SW480 (cell line): ENCODE results near the gene DMRTC1.
"Not testable (repeated sequence)": the region's sequence is repeated elsewhere in the genome, so short reads cannot be mapped to it uniquely, and the experiment has no call there.

Experiments
- DNase-seq: peaks from one replicate; pipeline ENCODE4 v3.0.0-alpha.2; 2016; ENCODE audit warnings: low spot score

DMRTC1 gene, protein sequence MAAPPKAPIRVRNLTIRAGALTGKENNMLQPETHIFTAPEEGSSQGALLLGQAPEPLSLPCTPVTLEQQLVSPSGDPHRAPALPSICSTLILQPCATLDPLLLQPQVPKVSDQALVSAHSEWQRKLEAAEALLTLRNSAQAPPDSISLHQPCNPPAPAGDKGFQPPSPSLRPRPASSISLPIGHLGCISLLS

DNA sequence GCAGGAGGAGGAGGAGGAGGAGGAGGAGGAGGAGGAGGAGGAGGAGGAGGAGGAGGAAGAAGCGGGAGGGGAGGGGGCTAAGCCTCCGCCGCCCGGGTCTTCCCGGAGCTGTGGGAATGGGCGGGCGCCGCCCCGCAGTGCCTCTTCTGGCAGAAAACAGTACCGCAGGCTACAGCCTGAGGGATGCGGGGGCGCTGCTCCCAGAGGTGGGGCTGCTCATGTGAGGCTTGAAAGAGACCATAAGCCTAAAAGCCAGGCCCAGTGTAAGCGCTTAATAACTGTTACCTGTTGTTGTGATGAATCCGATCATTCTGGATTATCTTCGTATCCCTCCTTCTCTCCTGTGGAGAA lies at the start of gene DMRTC1:
Gene DMRTC1 (minus strand): TSS at position 19 of the 351 bp plus-strand sequence. CDS start 68,143 bp downstream, outside the sequence.
- not testable (repeated sequence) for DNase-seq

DNA sequence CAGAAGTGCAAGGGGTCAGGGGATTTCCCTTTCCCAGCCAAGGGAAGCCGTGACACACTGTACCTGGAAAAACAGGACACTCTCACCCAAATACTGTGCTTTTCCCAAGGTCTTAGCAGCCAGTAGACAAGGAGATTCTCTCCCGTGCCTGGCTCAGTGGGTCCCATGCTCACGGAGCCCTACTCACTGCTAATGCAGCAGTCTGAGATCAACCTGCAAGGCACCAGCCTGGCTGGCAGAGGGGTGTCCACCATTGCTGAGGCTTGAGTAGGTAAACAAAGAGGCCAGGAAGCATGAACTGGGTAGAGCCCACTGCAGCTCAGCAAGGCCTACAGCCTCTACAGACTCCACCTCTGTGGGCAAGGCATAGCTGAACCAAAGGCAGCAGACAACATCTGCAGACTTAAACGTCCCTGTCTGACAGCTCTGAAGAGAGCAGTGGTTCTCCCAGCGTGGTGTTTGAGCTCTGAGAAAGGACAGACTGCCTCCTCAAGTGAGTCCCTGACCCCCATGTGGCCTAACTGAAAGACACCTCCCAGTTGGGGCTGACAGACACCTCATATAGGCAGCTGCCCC lies 37.3 kb upstream of the DMRTC1 start:
- not testable (repeated sequence) for DNase-seq

DNA sequence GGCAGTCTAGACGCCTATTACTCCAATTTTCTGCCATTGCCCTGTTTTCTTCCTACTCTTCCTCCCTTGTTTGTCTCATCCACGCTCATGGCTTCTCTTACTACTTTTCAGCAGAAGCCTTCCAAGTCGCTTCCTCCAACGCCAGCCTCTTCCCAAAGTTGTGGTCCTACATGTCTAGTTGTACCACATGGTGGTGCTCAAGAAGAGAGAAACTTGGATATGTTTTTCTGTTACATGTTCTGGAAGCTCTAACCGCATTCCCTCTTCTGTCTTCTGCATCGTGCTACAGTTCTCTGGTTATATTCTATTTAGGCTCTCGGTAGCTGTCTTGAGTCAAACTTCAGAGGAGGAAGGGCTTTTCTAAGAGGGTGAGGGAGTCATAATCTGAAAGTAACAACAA lies 31.2 kb upstream of the DMRTC1 start:
- DNase-seq = not testable (repeated sequence)

DNA sequence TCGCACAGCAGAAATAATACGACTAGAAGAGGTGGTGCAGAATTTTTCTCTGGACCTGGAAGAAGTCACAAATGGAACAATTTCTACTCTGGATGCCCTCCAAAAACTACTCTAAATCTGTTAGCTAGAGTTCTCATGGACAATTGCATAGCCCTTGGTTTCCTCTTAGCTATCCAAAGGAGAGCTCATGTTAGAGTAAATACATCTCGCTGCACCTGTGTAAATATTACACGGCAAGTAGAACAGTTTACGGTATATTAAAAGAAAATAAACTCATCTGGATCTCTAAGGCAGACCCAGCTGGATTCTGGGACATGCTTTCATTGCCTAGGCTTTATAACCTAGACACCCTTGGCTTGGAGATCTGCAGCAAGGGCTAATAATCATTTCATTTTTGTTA lies 28.2 kb upstream of the DMRTC1 start:
- DNase-seq = not testable (repeated sequence)

DNA sequence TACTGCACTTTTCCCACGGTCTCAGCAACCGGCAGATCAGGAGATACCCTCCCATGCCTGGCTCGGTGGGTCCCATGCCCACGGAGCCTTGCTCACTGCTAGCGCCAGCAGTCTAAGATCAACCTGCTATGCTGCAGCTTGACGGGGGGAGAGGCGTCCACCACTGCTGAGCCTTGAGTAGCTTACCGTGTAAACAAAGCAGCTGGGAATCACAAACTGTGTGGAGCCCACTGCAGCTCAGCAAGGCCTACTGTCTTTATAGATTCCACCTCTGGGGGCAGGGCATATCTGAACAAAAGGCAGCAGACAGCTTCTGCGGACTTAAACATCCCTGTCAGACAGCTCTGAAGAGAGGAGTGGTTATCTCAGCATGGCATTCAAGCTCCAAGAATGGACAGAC lies 16.3 kb upstream of the DMRTC1 start:
- DNase-seq = not testable (repeated sequence)

DNA sequence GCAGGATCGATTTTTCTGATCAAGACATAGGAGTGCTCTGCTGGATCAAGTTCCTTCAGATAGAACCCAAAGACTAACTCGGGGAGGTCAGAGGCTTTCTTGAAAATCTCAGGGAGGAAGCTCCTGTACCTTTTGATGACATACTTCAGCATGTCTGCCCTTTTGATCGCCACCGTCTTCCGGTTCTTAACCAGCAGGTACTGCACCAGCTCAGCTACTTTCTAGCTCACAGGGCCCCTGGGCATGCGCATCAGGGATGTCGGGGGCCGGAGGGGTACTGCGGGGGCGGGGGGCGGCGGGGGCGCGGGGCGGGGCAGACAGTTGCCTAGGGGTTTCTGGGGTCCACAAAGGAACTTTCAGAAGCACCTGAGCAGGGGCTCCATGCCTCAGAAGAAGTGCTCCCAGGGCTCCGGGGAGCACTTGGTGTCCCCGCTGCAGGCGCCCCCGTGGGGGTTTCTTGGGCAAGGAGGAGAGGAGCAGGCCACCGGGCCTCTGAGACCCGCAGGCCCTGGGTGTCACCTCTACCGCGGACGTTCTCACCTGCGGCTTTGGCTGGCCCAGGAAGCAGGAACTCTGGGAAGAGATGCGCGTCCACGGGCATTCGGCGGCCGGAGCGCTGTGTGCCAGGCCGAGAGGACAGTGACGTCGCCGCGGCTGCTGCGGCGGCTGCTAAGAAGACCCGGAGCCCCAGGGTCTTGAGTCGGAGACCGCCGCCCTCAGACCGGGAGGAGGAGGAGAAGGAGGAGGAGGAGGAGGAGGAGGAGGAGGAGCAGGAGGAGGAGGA lies 410 bp downstream of the DMRTC1 start:
- not testable (repeated sequence) for DNase-seq

DNA sequence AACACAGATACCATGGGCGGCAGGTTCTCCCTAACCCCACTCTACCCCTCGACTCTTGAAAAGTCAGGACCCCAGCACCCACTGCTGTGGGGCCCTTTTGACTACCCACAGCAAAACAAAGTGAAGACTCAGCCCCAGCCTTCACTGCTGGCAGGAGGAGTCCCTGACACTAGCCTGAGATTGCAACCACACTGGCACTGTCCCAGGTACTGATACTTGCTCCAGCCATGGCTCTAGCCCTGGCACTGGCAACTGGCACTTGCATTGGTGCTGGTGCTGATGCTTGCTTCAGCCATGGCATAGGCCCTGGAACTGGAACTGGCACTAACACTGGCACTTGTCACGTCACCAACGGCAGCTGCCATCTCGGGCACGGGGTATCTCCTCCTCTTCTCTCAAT lies 1.4 kb downstream of the DMRTC1 start:
- not testable (repeated sequence) for DNase-seq

DNA sequence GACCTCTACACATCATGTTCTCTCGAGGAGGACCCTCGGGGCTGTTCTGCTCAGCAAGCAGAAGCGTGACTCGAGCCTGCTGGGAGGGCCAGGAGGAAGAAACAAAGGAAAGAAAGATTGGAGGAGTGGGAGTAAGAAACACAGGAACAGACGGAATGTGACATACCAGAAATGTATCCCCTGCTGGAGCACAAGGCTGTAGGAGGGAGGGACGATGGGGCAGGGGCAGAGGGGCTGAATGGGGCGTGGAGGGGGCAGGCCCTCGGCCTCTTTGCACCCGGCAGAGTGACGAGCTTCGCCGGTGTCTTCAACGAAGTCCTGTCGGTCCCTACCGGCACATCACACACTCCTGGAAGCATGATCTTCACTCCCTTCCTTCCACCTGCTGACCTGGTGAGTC lies 5.7 kb downstream of the DMRTC1 start, which contains the start of gene FAM236A:
Gene FAM236A (plus strand): TSS at position 301 of the 400 bp plus-strand sequence. CDS start 57 bp downstream, at position 358.
- not testable (repeated sequence) for DNase-seq

DNA sequence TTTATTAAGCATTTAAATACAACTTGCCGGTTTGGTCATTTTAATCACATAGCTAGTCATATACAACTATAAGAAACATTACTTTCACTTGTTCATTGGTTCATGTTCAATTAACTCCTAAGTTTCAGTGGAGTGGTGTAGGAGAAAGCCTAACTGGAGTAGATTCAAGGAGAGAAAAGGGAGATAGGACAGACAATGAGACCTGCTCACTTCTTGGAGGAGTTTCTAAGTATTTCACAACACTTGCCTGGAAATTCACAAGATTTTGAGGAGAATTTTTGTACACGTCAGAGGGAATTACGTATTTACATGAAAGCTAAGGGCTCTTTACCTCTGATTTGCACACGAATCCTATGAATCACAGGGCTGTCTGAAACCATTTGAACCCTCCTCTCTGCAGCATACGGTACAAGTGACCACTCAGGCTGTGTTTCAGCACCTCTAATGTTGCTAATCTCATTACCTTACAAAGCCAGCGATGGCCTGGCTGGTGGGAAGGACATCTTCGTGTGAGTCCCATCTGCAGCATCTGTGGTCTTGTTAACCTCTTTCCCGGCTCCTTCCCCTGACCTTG lies 6.7 kb downstream of the DMRTC1 start:
- DNase-seq = not testable (repeated sequence)

DNA sequence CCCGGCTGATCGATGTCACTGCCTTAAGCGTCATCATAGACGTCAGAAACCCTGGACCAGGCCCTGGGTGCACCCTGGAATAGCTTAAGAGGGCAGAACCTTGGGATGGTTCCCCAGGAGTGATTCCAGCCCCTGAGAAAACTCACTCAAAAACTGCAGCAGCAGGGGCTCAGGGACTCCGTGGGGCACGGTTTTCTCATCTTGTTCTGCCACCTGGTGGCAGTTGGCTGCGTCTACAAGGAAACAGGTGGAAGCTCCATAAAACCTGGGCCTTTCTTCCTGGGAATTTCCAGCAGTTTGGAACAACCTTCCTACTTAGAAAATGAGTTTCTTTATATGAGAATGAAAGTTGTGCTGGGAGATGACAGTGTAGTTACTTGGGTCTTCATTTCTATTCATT lies 7.2 kb downstream of the DMRTC1 start:
- DNase-seq = not testable (repeated sequence)

DNA sequence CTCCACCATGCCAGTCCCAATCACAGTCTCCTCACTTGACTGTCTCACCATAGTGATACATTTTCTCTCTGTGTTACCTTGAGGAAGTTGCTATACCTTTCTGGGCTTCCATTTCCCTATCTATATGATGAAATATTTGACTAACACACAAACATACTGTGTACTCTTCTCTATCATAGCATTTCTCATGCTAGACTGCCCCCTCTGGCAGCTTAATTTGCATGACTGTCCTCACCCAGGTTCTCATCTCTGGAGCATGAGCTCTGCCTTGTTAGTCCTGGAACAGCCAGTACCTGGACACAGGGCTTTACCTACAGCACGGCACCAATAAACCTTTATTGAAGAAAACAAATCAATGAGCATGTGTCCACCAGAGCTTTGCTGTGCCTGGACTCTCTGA lies 11.4 kb downstream of the DMRTC1 start:
- not testable (repeated sequence) for DNase-seq

DNA sequence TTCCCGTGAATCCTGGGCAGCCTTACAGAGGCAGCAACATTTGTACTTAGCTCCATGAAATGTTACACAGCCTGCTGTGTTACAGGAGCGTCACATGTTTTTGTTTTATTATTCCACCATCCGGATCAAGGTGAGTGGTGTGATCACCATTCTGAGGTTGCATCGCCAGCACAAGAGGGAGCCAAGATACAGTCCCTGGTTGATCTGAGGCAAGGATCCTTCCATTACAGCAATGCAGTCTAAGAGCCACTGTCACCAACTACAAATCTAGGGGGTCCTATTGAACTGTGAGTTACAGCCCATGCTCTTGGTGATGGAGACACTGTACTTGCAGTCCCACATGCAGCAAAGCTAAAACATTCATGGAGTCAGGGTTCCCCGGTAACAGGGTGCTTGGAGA lies 27.5 kb downstream of the DMRTC1 start:
- not testable (repeated sequence) for DNase-seq

DNA sequence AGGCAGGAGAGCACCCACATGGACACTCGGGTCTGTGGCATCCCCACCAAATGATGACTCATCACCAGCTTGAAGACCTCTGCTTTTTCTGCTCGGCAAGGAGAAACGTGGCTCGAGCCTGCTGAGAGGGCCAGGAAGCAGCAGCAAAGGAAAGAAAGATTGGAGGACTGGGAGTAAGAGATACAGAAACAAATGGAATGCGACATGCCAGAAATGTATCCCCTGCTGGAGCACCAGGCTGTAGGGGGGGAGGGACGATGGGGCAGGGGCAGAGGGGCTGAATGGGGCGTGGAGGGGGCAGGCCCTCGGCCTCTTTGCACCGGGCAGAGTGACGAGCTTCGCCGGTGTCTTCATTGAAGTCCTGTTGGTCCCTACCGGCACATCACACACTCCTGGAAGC lies 31.3 kb downstream of the DMRTC1 start, which contains the start of gene FAM236C:
Gene FAM236C (plus strand): TSS at position 301 of the 400 bp plus-strand sequence. CDS start 100 bp downstream, outside the sequence.
- DNase-seq = not testable (repeated sequence)

DNA sequence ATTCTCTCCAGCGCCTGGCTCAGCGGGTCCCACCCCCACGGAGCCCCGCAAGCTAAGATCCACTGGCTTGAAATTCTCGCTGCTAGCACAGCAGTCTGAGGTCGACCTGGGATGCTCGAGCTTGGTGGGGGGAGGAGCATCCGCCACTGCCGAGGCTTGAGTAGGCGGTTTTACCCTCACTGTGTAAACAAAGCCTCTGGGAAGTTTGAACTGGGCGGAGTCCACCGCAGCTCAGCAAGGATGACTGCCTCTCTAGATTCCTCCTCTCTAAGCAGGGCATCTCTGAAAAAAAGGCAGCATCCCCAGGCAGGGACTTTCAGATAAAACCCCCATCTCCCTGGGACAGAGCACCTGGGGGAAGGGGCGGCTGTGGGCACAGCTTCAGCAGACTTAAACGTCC lies 53.9 kb downstream of the DMRTC1 start:
- DNase-seq = not testable (repeated sequence)

DNA sequence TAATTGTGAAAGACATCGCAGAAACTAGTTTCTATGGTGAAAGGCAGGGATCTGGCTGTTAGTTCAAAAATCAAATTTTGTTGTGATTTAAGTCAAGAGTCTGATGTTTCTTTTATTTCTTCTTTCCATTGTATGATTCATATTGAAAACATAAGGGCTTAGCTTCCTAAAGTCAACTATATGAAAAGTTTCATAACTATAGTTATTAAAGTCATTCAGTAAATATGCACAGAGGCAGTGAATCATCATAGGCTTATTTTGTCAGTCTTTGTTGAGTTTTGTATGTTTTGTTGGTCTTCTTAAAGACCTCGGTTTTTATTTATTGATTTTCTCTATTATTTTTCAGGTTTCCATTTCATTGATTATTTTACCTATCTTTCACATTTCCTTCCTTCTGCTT lies 60.7 kb downstream of the DMRTC1 start:
- not testable (repeated sequence) for DNase-seq

DNA sequence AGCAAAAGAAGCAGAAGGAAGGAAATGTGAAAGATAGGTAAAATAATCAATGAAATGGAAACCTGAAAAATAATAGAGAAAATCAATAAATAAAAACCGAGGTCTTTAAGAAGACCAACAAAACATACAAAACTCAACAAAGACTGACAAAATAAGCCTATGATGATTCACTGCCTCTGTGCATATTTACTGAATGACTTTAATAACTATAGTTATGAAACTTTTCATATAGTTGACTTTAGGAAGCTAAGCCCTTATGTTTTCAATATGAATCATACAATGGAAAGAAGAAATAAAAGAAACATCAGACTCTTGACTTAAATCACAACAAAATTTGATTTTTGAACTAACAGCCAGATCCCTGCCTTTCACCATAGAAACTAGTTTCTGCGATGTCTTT lies 106.1 kb downstream of the DMRTC1 start:
- not testable (repeated sequence) for DNase-seq

DNA sequence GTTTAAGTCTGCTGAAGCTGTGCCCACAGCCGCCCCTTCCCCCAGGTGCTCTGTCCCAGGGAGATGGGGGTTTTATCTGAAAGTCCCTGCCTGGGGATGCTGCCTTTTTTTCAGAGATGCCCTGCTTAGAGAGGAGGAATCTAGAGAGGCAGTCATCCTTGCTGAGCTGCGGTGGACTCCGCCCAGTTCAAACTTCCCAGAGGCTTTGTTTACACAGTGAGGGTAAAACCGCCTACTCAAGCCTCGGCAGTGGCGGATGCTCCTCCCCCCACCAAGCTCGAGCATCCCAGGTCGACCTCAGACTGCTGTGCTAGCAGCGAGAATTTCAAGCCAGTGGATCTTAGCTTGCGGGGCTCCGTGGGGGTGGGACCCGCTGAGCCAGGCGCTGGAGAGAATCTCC lies 112.9 kb downstream of the DMRTC1 start:
- DNase-seq = not testable (repeated sequence)
